Right ventricle myocardium inferior (tissue), 1 donor: ENCODE results near the gene GRIN1. TPM values are rescaled to one million over a fixed set of nuclear protein-coding genes. Genes with fewer than 3 reads are reported as not detected.

Experiments
- ATAC-seq: fragments of 200-7000 bp; cut with Tn5 transposase; one replicate; pipeline ENCODE4 v1.9.1; 2020; ENCODE audit warnings: mild to moderate bottlenecking, moderate library complexity
- DNase-seq: peaks from one replicate; pipeline ENCODE4 v3.0.0; 2021; ENCODE audit errors: missing footprints
- intact Hi-C: fragments of 100-400 bp; cut with DNase I; formaldehyde crosslinking; loops from one replicate; pipeline ENCODE4 v1.11.0; 2022
- total RNA-seq: library from RNA; stranded (reverse); fragmentation: NEBNext Ultra II Directional; extraction: Animal tissue kit (Norgen Biotek cat#: 25700); gene quantifications from one replicate; pipeline ENCODE4 v1.2.1, GENCODE V29; 2021
- donor health status: DM: no; HTN: yes; CAD: no; lungs with severe emphysema.

The GRIN1 gene
- total RNA-seq, 1 donor from 2014 or later = not detected

DNA sequence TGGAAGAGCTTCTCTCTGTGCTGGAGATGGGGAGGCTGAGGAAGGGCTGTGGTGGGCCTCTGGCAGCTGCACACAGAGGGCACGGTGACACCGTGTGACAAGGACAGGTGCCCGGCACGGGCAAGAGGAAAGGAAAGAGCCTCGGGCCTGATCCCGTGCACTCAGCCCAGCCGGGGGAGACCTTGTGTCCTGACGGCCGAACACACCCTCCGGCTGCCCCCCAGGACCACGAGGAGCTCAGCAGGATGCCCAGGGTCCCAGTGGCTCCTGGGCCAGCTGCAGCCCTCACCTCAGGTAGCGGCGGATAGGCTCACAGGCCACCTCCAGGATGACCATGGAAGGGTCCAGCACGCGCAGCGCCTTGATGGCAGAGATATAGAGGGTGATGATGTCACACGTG is 43.9 kb downstream of the GRIN1 start:
- ATAC-seq = no peak
- intact Hi-C loops = no loop called here

DNA sequence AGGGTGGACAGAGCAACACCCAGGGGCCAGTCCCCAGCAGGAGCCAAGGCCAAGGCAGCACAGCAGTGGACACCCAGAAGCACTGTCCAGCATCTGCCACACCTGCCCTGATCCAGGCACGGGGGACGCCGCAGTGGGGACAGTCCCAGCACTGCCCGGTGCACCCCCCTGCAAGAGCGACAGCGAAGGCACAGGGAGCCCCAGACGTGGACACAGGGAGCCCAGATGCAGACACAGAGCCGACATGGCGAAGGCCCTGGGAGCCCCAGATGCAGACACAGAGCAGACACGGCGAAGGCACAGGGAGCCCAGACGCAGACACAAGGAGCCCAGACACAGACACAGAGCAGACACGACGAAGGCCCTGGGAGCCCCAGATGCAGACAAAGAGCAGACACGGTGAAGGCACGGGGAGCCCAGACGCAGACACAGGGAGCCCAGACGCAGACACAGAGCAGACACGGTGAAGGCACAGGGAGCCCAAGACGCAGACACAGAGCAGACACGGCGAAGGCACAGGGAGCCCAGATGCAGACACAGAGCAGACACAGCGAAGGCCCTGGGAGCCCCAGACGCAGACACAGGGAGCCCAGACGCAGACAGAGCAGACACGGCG is 45.1 kb downstream of the GRIN1 start:
- DNase-seq = no peak
- no peak for ATAC-seq
- intact Hi-C loops = no loop called here

More for the DNA sequence above, 43.9 kb downstream of the GRIN1 start:
- no peak for DNase-seq

DNA sequence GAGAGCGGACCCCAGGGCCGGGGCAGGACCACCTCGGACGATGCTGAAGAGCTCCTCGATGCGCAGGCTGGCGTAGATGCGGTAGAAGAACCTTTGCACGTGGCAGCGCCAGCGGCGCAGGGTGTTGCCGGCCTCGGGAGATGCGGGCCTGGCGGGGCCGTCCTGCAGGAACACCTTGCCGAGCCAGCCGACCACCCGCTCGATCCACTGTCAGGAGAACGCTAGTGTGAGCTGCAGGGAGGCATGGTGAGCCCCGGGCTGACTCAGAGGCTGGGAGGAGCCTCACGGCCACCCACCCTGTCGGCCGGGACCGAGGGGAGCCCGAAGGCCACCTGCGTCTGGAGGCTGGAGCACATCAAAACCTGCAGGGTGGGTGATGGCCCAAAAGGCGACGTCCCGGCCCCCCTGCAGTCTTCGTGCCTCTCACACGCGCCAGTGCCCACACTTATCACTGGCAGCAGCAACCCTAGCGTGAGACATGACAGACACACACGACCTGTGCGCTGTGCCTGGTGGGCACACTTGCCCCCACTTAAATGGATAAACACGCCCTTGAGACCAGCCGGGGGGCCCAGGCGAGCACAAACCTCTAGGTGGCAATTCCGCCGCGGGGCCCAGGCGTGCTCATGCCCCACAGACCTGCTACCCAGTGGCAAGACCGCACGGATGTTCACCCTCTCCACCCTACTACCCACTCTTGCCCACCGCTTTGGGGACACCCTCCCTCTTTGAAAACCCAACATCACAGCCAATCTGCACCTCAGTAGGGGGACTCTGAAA is 46.1 kb downstream of the GRIN1 start:
- ATAC-seq = no peak
- no peak for DNase-seq
- intact Hi-C loops = loop anchor here (5.0 kb wide), 2 partner anchors 52 to 58 kb away; no protein-coding TSS in a partner anchor

DNA sequence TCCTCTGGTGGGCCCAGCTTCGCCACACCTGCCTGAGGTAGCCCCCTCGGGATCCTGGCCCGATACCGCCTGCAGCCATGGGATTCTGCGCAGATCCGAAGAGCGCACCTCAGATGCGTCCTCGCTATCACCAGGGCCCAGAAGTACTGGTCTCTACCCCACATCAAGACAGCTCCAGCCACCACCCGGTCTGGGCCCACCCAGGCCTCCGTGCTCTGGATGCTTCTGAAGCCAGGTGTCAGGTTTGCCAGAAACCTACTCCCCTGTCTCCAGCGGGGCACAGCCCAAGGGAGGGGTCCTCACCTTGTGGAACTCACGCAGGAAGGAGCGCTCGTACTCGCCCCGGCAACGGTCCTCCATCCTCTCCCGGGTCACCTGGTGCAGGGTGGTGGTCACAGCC is 47.0 kb downstream of the GRIN1 start:
- ATAC-seq = no peak
- no peak for DNase-seq
- intact Hi-C loops = loop anchor here (5.0 kb wide), 2 partner anchors 51 to 59 kb away; no protein-coding TSS in a partner anchor

DNA sequence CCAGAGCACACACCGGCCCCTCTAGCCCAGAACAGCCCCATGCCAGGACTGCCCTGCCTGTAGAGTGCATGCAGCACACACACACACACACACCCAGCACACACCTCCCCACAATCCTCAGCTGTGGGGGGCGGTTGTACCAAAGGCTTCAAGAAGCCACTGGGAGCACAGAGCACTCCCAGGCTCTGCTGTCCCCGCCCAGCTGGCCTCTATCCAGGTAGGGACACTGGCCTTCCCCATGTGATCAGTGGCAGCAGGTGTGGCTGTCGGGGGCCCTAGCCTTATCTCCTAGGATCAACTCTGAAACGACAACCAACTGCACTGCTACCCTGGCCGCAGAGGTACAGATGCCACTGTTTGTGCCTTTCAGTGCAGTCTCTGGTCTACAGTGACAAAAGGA is 47.4 kb downstream of the GRIN1 start:
- intact Hi-C loops = loop anchor here (5.0 kb wide), 2 partner anchors 51 to 59 kb away; no protein-coding TSS in a partner anchor
- no peak for DNase-seq
- ATAC-seq = no peak

DNA sequence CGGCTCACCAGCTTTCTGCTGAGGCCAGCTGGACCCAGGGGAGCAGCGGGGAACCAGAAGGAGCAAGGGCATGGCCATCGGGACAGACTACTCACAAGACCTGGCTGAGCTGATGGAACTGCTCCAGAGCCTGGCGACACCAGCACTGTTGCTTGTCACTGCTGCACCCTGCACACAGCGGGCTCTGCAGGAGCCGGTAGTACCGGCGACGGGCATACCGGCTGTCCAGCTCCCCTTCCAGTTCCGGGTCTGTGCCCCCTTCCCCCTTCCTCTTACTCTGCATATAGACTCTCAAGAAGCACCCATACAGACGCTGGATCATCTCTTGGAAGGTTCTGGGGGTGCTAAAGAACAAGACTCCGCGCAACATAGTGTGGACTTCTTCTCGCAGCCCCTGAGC is 48.4 kb downstream of the GRIN1 start:
- intact Hi-C loops = loop anchor here (5.0 kb wide), 2 partner anchors 50 to 60 kb away; no protein-coding TSS in a partner anchor
- ATAC-seq (no peak), DNase-seq (no peak)

DNA sequence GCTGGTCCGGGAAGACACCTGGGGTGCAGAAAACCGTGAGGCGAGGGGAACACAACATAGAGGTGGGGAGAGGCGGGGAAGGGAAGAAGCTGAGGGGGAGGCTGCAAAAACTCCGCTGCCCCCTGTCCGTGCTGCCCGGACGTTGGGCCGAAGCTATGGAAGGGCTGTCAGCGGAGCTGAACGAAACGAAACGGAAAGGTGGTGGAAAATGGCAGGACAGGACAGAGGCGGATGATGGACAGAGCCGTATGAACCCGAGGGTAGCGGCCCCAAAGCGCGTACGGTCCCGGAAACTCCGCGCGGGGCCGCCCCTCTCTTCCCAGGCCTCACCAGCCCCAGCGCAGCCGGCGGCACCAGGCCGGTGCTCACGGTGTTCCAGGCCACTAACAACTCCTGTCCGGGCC is 49.1 kb downstream of the GRIN1 start:
- DNase-seq (no peak), ATAC-seq (peak; percentile 6)
- intact Hi-C loops = loop anchor here (2.0 to 5.0 kb wide), 5 partner anchors 17 to 73 kb away; partner anchors contain the start of genes DPP7, NDOR1, RNF208 and TMEM203

DNA sequence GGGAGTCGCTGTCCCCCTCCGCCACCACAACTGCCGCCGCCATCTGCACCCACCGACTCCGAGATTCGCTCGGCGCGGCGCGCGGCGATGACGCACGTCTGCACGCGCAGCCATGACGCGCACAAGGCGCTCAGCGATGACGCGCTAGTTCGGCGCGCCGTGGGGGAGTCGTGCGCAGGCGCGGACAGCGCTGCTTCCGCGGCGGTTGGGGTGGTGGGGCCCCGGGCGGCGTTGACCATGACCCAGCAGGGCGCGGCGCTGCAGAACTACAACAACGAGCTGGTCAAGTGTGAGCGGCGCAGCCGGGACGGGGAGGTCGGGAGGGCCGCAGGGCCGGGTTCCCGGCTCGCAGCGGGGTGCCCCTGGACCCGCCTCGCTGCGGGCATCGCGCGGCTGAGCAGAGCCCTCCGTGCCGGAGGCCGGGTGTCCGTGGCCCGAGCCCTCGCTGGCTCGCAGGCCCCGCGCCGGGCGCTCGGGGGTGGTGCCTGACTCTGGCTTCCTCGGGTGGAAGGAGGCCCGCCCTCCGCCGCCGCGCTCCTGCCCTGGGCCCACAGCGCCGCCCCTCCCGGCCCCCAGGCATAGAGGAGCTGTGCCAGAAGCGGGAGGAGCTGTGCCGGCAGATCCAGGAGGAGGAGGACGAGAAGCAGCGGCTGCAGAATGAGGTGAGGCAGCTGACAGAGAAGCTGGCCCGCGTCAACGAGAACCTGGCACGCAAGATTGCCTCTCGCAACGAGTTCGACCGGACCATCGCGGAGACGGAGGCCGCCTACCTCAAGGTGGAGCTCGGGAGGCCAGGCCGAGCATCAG is 49.7 kb downstream of the GRIN1 start, which contains the start of the genes ANAPC2 and SSNA1:
Gene ANAPC2 (minus strand): TSS at position 71 of the 807 bp plus-strand sequence. CDS start 28 bp downstream, at position 43.
Gene SSNA1 (plus strand): TSS at position 187 of the 807 bp plus-strand sequence. CDS start 51 bp downstream, at position 238.
- peak; percentile 97 for DNase-seq
- intact Hi-C loops = loop anchor here (2.0 to 5.0 kb wide), 5 partner anchors 16 to 74 kb away; partner anchors contain the start of genes DPP7, NDOR1, RNF208 and TMEM203
- peak; percentile 90 for ATAC-seq

DNA sequence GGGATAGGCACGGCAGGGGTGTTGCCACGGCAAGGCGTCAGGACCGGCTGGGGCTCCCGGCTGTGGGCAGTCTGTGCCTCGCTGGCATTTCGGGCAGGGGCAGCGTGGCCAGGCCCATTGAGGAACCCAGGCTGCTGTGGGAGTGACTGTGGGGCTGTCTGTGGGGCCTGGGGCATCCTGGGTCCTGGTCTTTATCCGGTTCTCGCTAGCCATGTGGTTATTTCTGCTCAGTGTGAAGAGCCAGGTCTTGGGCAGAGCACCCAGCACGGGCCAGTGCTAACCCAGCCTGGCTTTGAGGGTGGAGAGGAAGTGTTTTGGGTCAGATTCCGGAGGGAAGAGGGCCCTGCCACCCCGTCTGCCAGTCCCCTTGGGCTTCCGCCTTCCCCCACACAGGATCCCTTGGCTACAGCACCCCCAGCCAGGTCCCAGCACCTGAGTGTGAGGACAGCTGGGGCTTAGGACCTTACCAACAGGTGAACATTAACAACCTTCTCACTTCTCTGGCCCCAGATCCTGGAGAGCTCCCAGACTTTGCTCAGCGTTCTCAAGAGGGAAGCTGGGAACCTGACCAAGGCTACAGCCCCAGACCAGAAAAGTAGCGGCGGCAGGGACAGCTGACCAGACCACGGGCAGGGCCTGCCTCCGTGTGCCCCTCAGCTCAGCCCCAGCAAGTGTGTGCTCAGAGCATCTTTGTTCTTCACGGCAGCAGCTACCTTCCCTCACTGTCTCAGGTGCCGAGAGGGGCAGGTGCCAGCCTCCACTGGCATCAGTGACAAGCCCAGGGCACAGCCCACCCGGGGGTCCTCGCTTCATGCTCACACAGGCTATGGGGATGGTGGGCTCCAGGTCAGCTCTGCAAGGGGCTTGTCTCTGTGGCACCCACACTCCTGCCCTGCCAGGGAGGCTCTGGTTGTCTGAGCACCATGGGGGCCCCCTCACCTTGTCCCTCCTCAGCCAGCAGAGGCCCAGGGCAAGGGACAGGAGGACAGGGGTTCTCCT is 50.6 kb downstream of the GRIN1 start:
- intact Hi-C loops = loop anchor here (2.0 to 5.0 kb wide), 5 partner anchors 15 to 75 kb away; partner anchors contain the start of genes DPP7, NDOR1, RNF208 and TMEM203
- ATAC-seq (no peak), DNase-seq (no peak)

DNA sequence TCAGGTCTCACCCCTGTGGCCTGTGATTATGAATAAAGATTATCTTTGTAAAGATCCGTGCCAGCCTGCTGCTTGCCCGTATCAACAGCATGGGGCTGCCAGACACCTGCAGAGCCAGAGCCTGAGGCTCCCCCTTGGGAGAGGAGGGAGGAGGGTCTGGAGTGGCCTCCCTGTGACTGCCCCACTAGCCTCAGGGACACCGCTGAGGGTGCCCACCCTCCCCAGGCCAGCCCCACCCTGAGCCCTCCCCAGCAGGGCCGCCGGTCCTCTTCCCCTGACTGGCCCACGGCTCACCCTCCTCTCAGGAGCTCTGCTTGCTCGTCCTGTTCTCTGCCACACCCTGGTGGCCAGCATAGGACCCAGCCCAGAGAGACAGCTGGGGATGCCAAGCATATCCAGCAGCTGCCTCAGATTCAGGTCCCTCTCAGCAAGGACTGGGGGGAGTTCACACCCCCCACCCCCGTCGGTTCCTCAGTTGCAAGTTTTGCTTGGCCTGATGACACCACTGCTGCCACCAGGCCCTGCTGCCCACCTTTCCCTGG is 51.4 kb downstream of the GRIN1 start:
- intact Hi-C loops = no loop called here
- no peak for ATAC-seq

DNA sequence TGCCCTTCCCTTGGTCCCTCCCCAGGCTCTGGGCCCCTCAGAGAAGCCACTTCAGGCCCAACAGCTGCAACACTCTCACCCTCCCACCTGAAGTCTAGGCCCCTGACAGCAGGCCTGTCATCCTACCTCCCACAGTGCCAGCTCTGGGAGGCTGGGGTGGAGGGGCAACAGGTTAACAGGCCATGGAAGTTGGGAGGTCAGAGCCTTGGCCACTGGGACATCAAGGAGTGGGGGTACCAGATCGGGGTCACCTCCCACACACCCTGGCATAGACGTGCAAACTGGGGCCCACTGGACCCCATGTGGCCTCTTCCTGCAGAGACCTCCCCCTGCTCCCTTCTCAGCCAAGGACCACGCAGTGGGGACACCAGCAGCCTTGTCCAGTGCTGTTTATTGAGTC is 52.3 kb downstream of the GRIN1 start:
- DNase-seq (no peak), ATAC-seq (no peak)
- intact Hi-C loops = no loop called here

More for the DNA sequence above, 51.4 kb downstream of the GRIN1 start:
- no peak for DNase-seq

DNA sequence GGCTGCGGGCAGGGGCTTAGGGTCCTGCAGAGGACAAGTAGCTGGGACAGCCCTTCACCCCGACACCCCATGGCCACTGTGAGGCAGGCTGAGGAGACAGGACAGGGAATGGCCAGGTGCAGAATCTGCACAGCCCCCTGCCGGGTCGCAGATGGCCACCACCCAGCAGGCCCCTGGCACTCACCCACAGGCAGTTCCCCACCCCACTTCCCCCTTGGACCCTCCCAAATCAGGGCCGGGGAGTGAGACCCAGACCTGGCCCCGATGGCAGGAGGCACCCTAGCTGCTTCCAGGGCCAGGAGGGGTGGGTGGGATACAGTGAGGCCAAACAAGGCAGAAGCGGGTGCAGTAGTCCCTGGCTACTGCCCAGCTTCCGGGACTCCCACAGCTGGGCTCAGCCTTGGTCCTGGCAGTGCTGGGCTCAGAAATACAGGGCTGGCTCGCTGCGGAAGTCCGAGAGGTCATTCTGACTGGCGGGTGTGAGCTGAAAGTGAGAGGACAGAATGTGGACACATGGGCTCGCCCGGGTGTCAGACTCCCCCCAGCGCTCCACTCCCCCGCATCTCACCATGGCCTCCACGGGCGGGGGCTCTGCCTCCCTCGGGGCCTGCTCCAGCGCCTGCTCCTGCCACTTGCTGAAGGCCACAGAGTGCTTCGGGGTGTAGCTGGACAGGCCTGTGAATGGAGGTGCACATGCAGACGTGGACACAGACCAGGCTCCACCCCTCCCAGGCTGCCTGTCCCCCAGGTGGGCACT is 52.9 kb downstream of the GRIN1 start:
- DNase-seq = no peak
- intact Hi-C loops = no loop called here
- ATAC-seq = no peak

DNA sequence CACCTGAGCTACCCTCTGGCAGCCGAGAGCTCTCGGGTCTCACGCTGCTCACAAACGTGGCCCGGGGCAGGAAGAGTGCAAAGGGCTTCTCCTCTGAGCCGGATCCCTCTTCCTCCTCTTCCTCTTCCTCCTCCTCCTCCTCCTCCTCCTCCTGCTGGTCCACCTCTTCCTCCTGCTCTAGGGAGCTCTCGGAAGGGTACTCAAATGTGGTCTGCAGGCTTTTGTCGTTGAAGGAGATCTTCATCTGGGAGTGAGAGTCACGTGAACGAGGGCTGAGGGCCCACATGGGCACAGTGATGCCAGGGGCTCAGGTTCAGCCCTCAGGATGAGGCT is 53.5 kb downstream of the GRIN1 start:
- intact Hi-C loops = no loop called here
- DNase-seq (no peak), ATAC-seq (no peak)

DNA sequence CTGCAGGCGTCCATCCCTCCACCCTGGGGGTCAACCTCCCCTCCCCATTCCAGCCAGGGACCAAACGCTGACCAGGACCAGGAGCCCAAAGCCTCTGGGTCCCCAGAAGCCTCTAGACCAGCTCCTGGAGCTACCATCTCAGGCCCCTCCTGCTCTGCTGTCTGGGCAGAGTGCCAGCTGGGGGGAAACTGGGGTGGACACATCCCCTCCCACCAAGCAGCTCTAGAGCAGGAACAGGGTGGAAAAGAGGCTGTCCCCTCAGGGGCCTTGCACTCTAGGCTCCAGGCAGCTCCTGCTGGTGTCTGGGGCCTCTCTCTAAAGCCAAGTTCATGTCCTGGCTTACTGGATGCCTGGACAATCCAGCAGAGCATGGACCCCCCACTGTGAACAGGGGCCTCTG is 53.9 kb downstream of the GRIN1 start:
- ATAC-seq (no peak), DNase-seq (no peak)
- intact Hi-C loops = no loop called here

DNA sequence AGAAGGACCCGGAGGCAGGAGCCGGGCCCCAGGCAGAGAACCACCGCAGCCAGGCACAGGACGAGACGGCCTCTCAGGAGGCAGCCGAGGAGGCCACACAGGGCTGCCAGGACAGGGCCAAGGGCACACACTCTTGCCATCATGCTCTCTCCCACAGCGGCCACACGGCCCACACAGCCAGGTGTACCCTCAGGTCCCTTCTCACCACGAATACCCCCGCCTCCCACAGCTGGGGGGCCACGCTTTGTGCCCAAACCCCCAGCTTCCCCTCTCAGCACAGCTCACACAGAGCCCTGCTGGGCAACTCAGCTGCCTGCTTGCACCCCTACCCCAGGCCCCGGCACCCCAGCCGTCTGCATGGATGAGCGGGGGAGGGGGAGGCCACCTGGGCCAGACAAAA is 54.8 kb downstream of the GRIN1 start:
- intact Hi-C loops = no loop called here
- ATAC-seq (no peak), DNase-seq (no peak)

DNA sequence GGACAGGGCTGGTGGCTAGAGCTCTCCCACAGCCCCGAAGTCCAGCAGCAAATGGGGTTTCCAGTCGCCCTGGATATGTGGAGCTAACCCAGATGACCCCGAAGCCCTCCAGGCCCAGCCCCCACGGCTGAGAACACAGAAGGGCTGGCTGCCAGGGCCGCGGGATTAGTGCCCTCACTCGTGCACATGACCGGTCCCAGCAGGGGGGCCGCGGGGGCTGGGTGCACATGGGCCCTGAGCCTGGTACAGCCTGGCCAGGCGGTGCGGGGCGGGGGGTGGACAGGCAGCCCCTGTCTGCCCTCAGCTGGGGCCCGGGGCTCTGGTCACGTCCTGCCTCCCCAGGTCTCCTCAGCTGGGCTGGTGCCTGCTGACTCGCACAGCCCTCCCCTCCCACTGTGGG is 55.4 kb downstream of the GRIN1 start:
- intact Hi-C loops = no loop called here
- DNase-seq (peak; percentile 77), ATAC-seq (peak; percentile 76)

DNA sequence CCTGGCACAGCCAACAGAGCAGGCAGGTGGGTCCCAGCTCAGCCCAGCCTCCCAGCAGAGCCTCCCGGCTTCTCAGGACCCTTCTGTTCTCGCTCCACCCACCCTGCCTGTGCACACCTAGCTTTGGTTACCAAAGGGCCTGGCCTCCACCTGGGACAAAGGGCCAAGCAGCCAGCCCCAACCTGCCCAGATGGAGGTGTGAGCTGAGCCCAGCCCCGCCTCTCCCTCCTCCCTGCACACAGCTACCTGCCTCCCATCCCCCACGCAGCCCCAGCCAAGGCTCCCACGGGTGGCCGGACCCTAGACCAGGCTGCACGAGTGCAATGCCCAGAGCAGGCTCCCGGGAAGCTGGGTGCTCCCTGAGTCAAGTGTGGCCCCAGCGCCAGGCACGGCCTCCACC is 56.0 kb downstream of the GRIN1 start:
- DNase-seq = no peak
- no peak for ATAC-seq
- intact Hi-C loops = no loop called here
